ENCODE results near the gene KRT6A.

DNA sequence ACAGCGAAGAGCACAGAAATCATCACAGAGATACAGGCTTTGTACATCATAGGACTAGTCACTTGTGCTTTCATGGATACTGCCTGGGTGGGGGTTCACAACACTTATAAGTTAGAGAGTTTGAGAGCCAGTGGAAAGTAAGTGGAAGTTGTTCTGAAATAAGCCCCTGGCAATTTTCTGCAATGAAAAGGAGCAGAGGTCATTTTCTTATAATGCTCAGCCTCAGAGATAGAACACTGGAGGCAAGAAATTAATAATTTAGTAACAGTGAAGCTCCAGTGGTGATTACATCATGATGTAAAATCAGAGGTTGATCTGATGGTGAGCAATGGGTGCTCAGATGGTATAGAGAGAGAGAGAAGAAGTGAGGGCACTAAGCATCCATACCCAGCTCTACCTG lies 5.8 kb downstream of the KRT6A start:
- TF ChIP-seq CTCF (optimal IDR thresholded peaks at IDR 0.05 in 1 of 3, IDR thresholded peaks at IDR 0.05 in 1 of 3, conservative IDR thresholded peaks at IDR 0.05 in 1 of 3; ENCODE audit: extremely low read depth in 1 of 3, insufficient read depth in 2 of 3, low read length in 3 of 3) (no peak), EZH2 (IDR thresholded peaks at IDR 0.05; ENCODE audit: low read length) (no peak)

Measured in keratinocyte (primary cell).